ENCODE data around the gene CREB3L1.

Gene CREB3L1

DNA sequence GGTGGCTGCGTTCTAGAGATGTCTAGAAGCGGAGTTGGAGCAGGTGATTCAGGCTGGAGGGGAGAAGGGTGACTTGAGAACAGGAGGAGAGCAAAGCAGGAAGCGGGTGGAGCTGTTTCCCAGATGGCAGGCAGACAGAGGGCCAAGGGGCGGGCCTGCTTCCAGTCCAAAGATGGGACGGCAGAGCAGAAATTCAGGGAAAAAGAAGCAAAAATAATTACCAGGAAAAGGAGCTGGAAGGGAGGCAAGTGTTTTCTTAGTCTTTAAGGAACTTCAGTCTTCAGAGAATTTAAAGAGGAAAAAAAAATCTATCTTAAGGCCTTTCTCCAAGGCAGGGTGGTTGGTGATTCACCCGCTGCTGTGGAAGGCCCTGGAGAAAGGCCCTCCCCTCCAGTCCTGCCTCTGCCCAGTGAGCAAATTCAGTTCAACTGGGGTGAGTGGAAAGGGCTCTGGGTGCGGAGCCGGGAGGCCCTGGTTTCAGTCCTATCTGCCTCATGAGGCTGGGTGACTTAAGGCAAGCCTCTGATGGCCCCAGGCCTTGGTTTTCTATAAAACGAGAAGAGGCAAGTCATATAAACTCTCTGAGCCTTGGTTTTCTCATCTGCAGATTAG, 4.5 kb upstream of the CREB3L1 start:
- no peak for DNase-seq (ENCODE audit: low read depth in 2 of 2, low spot score in 1 of 2)

DNA sequence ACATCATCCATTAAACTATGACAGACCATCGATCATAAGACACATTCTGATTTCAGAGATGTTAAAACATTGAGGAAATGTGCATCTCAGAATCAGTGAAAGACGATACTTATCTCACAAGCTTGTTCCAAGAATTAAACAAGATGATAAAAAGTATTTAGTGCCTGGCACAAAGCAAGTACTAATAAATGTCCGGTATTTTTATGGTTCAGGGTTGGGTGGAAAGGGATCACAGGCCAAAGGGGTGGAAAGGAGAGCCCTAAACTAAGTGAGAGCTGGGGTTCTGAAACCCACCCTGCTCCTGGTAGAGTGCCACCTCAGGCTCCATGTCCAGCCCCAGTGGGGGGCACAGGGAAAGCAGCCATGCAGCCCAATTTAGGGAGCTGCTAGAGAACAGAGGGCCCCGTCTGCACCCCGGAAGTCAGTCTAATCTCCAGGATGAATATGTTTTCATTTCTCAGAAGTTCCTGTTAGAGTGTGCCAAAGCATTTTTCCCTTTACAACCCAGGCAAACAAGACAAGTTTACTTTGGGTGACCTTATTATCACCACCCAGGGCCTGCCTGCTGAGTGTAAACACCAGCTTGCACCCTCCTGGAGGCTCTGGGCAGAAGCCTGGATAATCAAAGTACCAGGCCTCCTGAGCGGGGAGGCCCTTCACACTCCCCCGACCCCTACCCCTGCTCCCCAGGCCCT, 3.8 kb upstream of the CREB3L1 start:
- no peak for DNase-seq (ENCODE audit: low read depth in 2 of 2, low spot score in 1 of 2)

DNA sequence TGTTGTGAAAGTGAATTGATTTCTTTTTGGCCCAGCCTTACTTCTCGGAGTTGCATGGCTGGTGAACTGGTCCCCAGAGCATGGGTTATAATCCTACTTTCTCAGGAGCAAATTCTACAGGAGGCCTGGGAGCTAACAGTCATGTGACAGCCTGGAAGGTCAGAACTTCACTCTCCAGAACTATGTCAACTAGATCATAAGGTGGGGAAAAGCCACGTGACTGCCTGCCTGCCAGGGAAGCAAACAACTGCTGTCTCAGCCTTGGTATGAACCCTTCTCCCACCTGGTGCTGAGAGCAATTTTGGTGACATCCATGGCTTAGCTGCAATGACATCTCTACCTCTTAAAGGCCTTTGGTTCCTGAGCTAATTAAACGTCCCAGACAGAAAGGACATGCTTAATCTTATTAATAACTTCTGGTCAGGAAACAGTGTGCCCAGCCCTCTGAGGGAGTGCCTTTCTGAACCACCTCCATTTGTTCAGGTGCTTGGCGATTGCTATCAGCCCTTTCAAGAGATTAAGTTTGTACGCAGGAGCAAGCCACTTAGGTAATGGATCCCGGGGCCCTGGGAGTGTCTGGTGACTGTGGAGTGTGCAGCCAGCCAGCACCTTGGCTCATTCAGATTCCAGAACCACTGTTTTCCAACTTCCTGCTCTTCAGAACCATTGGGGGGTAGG, 1.4 kb upstream of the CREB3L1 start:
- DNase-seq (ENCODE audit: low read depth in 2 of 2, low spot score in 1 of 2): no peak

DNA sequence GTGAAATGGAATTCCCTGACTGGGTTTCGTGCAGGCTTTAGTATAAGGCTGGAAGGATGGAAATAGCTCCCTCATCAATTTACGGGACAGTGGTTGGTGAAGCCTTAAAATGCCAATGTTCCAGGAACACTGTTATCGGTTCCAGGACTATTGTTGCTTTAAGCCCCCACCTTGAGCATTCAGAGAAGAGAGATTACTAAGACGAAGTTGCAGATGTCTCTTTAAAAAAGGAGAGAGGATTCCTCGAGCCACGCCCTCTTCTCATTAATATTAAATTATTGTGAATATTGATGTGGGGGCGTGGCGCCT, 195 bp upstream of the CREB3L1 start:
- DNase-seq (ENCODE audit: low read depth in 2 of 2, low spot score in 1 of 2): no peak

DNA sequence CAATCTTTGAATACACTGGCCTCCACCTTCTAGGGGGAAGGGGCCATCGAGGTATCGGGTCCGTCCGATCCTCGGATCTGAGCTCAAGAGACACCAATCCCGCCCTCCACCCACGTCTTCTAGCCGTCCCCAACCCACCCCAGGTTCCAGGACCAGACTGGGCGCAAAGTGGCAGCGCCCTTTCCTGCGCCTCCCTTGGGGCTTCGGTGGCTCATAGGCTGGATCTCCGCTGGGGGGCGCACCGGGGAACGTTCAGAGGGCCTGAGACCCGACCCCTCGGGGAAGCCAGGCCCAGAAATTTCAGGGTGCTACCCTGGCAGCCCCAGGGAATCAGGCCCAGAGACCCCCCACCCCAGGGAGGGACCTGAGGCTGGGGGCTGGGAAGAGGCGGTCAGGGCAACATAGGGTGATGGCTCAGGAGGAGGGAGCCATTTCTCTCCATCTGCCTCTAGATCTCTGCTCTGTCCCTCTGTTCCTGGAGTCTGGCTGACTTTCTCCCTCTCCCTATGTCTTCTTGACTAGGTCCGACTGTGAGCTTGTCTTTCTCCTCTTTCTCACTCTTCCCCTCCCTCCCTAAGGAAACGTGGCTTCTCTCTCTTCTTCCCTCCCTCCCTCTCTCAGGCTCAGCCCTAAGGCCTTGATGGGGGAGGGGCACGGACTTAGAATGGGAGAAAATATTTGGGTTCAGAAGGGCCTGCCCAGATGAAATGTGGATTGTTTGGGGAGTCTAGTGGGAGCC, 1.1 kb downstream of the CREB3L1 start:
- no peak for DNase-seq (ENCODE audit: low read depth in 2 of 2, low spot score in 1 of 2)

DNA sequence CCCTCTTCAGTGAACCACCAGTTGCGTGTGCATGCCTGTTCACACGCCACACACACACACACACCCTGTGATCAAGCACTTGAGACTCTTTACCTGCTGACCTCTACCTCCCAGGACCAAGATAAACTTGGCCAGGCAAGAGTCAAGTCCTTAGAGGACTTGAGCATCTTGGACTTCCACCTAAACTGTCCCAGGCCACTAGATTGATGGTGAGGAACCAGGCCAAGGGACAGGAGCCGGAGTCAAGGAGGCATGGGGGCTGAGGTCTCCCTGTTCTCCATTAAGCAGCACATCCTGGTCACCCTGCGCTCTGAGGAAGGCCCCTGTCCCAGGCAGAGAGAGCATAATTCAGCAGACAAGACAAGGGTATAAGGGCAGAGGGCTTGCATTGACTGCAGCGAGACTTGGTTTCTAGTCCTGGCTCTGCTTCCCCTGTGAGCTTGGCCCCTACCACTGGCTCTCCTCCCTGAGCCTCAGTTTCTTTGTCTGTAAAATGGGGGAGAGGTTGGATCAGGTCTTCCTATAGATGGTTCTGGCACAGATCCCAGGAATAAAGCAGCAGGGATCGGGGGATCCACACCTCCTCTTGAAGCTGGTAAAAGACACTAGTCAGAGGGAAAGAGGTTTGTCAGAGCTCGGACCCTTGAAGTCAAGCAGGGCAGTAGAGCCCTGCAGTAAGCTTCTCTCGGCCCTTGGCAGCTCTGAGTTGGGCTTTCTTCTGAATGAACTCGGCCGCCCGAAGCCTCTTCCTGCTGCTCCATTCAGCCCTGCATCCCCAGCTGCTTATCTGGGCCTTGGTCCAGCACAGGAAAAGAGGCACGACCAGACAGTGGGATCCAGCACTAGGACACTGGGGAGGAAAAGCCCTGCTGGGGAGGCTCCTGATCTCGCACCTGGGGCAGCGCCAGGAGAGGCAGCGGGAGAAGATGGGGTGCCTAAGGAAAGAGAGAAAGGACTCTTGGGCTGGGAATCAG, 2.0 kb downstream of the CREB3L1 start:
- DNase-seq (ENCODE audit: low read depth in 2 of 2, low spot score in 1 of 2): no peak

DNA sequence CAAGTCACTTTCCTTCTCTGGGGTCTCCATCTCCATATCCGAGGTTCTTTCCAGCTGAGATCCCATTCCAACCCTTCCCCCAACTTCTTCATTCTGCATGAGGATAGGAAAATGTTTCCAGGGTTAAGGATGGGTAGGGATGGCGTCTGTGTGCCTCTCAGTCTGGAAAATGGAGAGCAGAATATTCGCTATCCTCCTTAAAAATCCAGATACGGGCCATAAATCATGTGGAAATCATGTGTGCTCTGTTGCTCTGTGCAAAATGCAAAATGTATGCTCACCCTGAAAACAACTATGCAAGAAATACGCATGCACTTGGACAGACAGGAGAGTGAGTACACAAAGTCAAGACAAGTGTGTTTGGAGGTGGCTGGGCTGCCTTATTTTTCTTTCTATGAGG, 3.2 kb downstream of the CREB3L1 start:
- no peak for DNase-seq (ENCODE audit: low read depth in 2 of 2, low spot score in 1 of 2)

DNA sequence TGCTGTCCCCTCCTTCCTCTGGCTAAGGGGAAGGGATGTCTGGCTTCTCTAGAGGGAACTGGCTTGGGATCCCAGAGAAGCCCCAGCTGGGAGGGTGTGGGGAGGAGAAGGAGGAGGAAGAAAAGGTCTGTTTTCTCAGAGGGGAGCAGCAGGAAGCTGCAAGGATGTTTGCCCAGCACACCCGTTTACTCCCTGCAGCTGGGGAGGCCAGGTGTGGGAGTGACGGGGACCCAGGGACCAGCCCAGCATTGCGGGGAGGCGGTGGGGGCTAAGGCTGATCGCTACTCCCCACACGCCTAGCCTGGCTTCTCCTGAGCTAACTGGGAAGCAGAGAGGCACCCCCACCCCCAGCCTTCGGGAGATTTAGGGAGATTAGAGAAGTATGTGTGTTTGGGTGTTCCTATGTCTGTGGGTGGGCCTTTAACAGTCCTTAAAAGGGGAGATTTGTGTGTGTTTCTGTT, 3.9 kb downstream of the CREB3L1 start:
- no peak for DNase-seq (ENCODE audit: low read depth in 2 of 2, low spot score in 1 of 2)

DNA sequence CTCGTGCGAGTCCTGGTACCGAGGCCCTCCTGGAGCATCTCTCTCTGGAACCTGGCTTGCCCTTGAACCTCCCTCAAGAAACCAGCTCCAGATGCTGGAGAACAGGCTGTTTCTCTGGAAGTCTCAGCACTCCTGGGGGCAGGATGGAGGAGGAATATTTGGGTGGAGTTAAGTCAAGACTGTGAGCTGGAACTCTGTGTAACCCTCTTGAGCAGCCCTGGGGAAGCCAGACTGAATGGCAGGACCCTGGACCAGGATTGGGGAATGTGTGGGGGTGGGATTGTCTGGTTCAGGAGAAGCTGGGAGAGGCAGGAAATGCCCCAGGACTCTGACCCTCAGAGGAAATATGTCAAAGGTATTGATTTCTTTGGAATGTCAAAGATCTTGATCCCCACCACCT, 7.7 kb downstream of the CREB3L1 start:
- DNase-seq (ENCODE audit: low read depth in 2 of 2, low spot score in 1 of 2): no peak

DNA sequence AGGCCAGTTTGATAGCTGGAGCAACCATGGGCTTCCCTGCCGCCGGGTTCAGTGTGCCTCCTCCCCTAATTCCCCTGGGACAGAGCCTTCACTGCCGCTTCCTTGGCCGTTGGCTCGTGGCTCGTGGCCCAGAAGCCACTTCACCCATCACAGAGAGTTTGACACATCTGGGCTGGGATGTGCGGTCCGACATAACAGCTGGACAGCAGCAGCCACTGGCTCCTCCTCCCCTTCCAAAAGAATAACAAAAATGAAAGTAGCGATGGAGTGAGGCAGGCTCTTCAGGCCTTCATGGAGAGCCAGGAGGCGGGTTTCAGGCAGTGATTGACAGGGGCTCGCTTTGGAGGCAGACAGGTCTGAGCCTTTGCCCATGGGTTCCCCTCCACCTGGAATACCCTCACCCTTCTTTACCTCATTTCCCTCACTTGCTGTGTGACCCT, 8.2 kb downstream of the CREB3L1 start:
- DNase-seq (ENCODE audit: low read depth in 2 of 2, low spot score in 1 of 2): no peak

DNA sequence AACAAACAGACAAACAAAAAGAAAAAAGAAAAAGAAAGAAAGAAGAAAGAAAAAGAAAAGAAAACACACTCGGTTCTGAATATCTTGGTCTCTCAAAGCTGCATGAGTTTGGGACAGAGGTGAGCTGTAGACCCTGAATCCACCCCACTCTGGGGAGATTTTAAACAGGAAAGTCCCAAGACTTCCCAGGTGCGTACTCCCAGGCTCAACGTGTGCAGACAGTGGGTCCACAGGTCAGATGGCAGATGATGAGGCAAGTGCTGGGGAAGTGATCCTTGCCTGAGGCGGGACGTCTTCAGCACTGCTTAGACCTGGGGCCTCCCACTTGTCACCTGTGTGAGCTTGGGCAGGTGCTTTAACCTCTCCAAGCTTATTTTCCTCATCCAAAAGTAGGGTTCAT, 9.3 kb downstream of the CREB3L1 start:
- DNase-seq (ENCODE audit: low read depth in 2 of 2, low spot score in 1 of 2): no peak

DNA sequence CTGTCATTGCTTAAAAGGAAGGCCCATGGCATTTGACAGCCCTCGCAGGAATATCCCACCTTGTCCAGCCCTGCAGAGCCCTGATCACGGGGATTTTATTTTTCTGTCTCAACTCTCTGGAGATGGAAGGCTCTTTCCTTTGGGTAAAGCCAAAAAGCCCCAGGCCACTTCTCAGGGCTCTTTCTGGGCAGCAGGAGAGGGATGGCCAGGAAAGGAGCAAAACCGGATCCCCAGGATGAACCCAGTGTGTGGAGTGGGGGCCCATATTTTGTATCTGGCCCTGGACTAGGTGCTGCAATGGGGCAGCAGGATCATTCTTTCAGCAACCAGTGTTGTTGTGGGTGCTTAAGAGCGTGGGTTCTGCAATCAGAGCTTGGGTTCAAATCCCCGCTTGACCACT, 11.0 kb downstream of the CREB3L1 start:
- DNase-seq (ENCODE audit: low read depth in 2 of 2, low spot score in 1 of 2): no peak

DNA sequence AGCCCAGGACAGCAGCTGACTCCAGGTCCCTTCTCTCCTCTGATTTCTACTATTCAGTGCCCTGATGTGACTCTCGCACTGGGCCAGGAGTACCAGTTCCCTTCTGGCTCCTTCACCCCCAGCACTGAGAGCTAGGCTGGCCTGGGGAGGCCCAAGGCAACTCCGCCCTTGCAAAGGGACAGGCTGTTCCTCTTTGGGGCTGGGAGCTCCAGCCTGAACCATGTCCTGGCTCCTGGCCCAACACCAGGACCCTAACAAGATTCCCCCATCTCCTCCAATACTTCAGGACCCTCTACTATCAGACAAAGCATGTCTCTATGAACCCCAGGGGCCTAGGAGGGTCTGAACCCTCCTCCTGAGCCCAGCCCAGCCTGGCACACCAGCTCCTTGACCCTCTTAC, 12.5 kb downstream of the CREB3L1 start:
- no peak for DNase-seq (ENCODE audit: low read depth in 2 of 2, low spot score in 1 of 2)

DNA sequence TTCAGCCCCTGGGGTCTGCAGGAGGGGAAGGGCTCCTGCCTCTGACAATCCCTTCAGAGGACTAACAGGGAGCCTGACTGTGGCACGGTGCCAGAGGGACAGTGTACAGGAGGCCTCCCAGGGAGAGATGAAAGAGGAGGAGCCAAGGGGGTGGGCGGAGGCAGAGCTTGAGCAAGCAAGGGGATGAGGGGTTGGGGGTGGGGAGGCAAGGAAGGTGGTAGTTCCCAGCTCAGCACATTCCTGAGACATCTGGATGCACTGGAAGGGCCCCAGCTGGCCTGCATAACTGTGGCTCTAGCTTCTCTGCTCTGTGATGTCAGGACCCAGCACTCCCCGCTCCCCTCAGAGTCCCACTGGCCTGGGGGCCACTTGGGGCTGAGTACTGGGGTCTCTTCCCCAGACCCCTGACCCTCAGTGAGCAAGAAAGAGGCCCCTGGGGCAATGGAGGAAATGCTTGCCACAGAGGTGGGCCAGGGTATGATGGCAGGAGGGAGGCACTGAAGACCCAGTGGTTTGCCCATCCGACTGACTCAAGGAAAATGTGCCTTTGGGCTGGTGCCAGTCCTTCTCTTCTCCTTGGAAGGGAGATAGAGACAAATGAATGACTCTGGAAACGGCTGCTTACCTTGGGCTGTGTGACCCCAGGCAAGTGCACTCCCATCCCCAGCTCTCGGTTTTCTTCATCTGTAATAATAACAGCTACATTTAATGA, 13.3 kb downstream of the CREB3L1 start:
- no peak for DNase-seq (ENCODE audit: low read depth in 2 of 2, low spot score in 1 of 2)

DNA sequence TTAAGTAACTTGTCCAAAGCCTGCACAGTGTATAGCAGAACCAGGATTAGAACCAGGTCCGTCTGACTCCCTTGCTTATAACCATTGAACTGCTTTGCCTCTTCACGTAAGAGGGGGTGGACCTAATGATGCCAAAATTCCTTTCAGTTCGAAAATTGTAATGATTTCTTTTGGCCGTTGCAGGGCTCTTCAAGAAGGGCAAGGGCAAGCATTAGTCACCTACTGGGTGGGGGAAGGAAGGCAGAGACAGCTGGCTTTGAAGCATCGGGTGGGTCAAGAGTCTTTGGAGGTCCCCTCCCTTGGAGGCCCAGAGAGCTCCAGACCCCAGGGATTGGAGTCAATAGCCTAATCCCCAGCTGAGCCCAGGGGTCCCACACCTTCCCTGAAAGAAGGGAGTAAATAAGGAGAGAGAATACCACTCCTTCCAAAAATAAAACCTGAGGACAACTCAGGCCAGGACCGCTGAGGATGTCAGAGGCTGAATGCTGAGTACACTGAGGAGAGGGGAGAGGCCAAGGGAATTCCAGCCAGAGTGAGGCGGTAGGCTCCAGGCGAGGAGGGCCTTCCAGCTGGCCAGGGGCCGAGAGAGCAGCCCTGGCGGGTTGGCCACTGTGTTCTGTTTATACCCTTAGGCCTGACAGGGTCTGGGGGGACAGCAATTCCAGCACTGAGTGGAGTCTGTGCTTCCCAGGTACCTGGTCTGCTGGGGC, 14.1 kb downstream of the CREB3L1 start:
- no peak for DNase-seq (ENCODE audit: low read depth in 2 of 2, low spot score in 1 of 2)

DNA sequence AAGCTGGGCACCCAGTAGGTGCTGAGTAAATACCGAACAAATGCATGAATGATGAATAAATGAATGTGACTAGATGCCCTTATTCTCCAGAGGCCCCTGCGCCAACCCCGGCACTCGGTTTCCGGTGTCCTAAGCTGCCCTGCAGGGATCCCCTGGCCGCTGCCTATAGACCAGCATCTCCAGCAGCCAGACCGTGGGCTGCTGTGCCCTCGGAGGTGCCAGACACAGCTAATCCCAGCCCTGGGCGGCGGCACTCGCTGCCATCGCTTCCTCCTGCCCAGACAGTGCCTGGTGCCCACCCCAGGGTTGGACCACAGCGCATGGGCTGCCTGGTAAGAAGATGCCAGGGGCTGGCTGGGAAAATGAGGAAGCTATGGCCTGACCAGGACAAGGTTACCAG, 15.6 kb downstream of the CREB3L1 start:
- no peak for DNase-seq (ENCODE audit: low read depth in 2 of 2, low spot score in 1 of 2)

DNA sequence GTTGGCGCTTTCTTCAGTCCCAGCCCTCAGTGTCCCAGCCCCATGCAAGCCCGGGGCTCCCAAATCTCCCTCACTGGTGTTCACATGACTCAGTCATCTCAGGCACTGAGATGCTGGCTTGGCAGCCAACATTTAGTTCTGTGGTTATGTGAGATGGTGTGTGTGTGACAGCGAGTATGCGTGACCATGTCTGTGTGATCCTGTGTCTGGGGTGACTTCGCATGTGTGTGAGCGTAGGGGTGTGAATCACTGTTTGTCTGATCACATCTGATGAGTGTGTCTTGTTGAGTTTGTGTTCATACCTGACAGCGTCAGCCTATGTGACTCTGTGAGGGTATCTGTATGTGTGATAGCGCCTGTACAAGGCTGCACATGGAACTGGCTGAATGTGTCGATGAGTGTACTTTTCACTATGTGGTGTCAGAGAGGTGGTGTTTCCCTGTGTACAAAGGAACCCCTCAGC, 16.2 kb downstream of the CREB3L1 start:
- DNase-seq (ENCODE audit: low read depth in 2 of 2, low spot score in 1 of 2): no peak

DNA sequence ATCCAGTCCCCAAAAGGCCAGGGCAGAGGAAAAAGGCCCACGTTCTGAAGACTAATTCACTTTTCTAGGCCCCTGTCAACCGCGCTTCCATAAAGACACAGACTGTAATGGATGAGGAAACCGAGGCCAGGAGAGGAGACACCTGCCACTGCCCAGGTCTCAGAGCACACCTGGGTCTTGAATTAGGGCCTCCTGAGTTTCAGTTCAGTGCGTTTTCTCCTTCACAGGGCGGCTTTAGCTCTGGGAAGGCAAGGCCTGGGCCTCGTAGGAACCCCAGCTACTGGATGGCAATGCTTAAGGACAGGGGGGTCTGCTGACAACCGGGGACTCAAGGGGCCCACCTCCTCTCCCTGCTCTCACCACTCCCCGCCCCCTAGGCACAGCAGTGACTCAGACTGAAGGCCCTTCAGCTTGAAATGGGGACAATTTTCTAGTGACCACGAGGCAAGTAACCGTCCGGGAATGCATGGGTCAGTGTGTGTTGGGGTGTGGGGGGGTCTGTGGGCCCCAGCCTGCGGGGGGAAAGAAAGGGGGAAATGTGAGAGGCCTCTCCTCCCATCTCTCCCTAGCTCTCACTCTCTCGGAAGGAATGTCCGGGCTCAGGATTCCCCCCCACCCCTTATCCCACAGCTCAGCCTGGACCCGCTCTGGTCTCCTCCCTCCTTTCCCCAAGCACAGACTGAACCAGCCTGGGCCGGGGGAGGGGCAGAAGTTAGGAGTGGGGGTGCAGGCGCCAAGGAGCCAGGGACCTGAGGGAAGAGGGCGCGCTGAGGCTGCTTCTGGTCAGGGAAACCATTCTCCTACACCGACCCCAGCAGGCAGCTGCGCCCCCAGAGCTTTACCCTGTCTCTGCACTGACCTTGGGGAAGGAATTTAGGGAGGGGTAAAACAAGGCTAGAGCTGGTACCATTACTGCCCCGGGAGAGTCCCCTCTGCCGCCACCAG, 17.2 kb downstream of the CREB3L1 start:
- no peak for DNase-seq (ENCODE audit: low read depth in 2 of 2, low spot score in 1 of 2)
